Measurements from ENCODE around the gene PPP4R4.

Gene PPP4R4

DNA sequence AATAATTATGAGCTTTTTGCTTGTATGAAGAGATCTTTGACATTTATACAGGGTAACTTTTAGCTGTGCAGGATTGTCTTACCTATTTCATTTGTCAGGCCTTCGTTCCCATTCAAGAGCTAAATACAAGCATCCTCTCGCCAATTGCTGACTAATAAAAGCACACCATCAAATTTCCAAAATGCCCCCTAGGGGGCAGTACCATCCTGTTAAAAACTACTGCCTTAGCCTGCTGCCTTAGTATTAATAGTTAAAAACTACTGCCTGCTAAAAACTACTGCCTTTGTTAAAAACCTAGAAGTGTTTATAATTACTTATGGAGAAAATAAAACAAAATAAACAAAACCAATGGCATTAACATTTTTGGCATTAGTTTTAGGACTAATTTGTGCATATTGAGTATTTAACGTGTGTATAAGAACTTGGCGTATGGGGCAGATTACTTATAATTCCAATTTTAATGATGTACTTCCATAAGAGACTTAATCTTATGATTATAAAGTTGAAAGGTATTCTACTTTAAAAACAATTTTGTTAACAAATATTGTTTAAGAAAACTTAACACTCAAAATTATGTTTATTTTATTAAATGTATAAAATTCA, 41.7 kb upstream of the PPP4R4 start:
- H3K9ac ChIP-seq (ENCODE audit: low read length), result no peak overlapping the region
- TF ChIP-seq EZH2phosphoT487 (conservative IDR thresholded peaks at IDR 0.05; ENCODE audit: low read length), result no peak
- TF ChIP-seq, protein P1, sequence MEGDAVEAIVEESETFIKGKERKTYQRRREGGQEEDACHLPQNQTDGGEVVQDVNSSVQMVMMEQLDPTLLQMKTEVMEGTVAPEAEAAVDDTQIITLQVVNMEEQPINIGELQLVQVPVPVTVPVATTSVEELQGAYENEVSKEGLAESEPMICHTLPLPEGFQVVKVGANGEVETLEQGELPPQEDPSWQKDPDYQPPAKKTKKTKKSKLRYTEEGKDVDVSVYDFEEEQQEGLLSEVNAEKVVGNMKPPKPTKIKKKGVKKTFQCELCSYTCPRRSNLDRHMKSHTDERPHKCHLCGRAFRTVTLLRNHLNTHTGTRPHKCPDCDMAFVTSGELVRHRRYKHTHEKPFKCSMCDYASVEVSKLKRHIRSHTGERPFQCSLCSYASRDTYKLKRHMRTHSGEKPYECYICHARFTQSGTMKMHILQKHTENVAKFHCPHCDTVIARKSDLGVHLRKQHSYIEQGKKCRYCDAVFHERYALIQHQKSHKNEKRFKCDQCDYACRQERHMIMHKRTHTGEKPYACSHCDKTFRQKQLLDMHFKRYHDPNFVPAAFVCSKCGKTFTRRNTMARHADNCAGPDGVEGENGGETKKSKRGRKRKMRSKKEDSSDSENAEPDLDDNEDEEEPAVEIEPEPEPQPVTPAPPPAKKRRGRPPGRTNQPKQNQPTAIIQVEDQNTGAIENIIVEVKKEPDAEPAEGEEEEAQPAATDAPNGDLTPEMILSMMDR (IDR thresholded peaks at IDR 0.05; ENCODE audit: insufficient read depth, low read length, poor library complexity, severe bottlenecking), result peak; percentile 78
- no peak overlapping the region for H3K4me2 ChIP-seq (ENCODE audit: low read depth, low read length, poor library complexity, severe bottlenecking)

DNA sequence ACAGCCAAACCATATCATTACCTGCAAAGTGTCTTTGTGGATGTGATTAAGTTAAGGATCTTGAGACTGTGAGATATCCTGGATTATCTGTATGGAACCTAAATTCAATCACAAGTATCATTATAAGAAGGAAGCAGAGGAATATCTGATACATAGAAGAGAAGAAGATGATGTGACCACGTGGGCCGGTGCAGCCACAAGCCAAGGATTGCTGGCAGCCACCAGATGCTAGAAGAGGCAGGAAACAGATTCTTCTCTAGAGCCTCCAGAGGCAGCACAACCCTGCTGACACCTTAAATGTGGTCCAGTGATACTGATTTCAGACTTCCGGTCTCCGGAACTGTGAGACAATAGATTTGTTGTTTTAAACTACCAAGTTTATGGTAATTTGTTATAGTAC, 38.6 kb upstream of the PPP4R4 start:
- Histone ChIP-seq H3F3A (ENCODE audit: insufficient read depth) (no peaks in the 10 kb centered on the region), H3K27ac (ENCODE audit: low read depth, low read length) (no peak overlapping the region), H3K9me2 (replicated peaks; ENCODE audit: insufficient read depth, low read length) (no peaks in the 10 kb centered on the region), H3K79me2 (ENCODE audit: insufficient read depth, low read length) (no peaks in the 10 kb centered on the region), H3K4me3 (ENCODE audit: insufficient read depth, low read length, poor library complexity, severe bottlenecking) (no peak overlapping the region), H4K20me1 (ENCODE audit: low read depth, low read length) (no peaks in the 10 kb centered on the region), H3K4me2 (ENCODE audit: low read depth, low read length, poor library complexity, severe bottlenecking) (no peak overlapping the region), H3K9me3 (ENCODE audit: insufficient read depth, low read length) (no peaks in the 10 kb centered on the region), H3K9ac (ENCODE audit: low read length) (no peak overlapping the region), H2AFZ (ENCODE audit: low read depth, low read length, severe bottlenecking) (no peak overlapping the region), H3K36me3 (ENCODE audit: low read length) (no peaks in the 10 kb centered on the region), H3K27me3 (ENCODE audit: low read length) (no peaks in the 10 kb centered on the region)
- TF ChIP-seq, protein P1 (IDR thresholded peaks at IDR 0.05; ENCODE audit: insufficient read depth, low read length, poor library complexity, severe bottlenecking), result no peak
- no peak for TF ChIP-seq EZH2phosphoT487 (conservative IDR thresholded peaks at IDR 0.05; ENCODE audit: low read length)

More for the DNA sequence above, 41.7 kb upstream of the PPP4R4 start:
- no peaks in the 10 kb centered on the region for H3F3A ChIP-seq (ENCODE audit: insufficient read depth)
- H3K4me3 ChIP-seq (ENCODE audit: insufficient read depth, low read length, poor library complexity, severe bottlenecking), result no peak overlapping the region
- H3K36me3 ChIP-seq (ENCODE audit: low read length), result no peaks in the 10 kb centered on the region
- no peaks in the 10 kb centered on the region for H3K9me3 ChIP-seq (ENCODE audit: insufficient read depth, low read length)
- H2AFZ ChIP-seq (ENCODE audit: low read depth, low read length, severe bottlenecking), result no peak overlapping the region
- no peaks in the 10 kb centered on the region for H4K20me1 ChIP-seq (ENCODE audit: low read depth, low read length)
- H3K27ac ChIP-seq (ENCODE audit: low read depth, low read length), result no peak overlapping the region
- H3K9me2 ChIP-seq (replicated peaks; ENCODE audit: insufficient read depth, low read length), result no peaks in the 10 kb centered on the region
- no peaks in the 10 kb centered on the region for H3K27me3 ChIP-seq (ENCODE audit: low read length)
- no peaks in the 10 kb centered on the region for H3K79me2 ChIP-seq (ENCODE audit: insufficient read depth, low read length)

DNA sequence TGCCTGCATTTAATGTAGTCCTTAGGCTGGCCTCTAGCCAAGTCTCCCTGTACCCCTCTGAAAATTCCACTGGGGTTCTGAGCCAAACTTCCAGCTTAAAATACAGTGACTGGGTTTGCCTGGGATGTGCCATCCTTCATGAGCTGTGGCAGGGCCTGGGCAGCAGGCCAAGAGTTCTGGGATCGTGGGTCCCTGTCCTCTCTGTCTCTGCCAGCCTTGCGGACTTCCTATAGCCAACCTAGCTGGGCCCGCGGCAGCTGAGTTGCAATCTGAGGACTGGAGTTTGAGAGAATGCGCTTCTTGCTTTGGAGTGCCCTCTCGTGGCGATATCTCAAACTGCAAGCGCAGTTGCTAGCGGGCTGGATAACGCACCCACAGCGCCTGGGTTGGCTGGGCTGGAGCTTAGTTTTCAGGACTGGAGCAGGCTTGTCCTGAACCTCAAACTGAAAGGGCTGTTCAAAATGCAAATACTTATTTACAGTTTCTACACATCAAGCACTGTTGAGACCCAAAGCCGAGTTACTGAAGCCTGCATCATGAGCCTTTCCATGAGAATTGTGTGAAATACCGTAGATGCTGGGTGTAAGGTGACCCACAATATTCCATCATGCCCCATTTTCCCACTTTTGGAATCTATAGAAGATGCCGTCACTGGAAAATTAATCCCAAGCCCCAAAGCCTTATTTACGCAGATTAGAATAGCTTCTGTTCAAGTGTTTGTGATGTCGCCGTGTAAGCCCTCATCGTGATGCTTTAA, 37.4 kb upstream of the PPP4R4 start:
- H3K9me3 ChIP-seq (ENCODE audit: insufficient read depth, low read length), result no peaks in the 10 kb centered on the region
- H2AFZ ChIP-seq (ENCODE audit: low read depth, low read length, severe bottlenecking), result no peak overlapping the region
- no peaks in the 10 kb centered on the region for H3F3A ChIP-seq (ENCODE audit: insufficient read depth)
- TF ChIP-seq EZH2phosphoT487 (conservative IDR thresholded peaks at IDR 0.05; ENCODE audit: low read length), result no peak
- TF ChIP-seq, protein P1 (IDR thresholded peaks at IDR 0.05; ENCODE audit: insufficient read depth, low read length, poor library complexity, severe bottlenecking), result peak; percentile 90
- H3K79me2 ChIP-seq (ENCODE audit: insufficient read depth, low read length), result no peaks in the 10 kb centered on the region
- no peaks in the 10 kb centered on the region for H3K27me3 ChIP-seq (ENCODE audit: low read length)
- H3K4me2 ChIP-seq (ENCODE audit: low read depth, low read length, poor library complexity, severe bottlenecking), result no peak overlapping the region
- no peaks in the 10 kb centered on the region for H3K36me3 ChIP-seq (ENCODE audit: low read length)
- H3K9me2 ChIP-seq (replicated peaks; ENCODE audit: insufficient read depth, low read length), result no peaks in the 10 kb centered on the region
- no peak overlapping the region for H3K27ac ChIP-seq (ENCODE audit: low read depth, low read length)
- H3K4me3 ChIP-seq (ENCODE audit: insufficient read depth, low read length, poor library complexity, severe bottlenecking), result no peak overlapping the region
- H3K9ac ChIP-seq (ENCODE audit: low read length), result no peak overlapping the region
- no peaks in the 10 kb centered on the region for H4K20me1 ChIP-seq (ENCODE audit: low read depth, low read length)
